ENCODE results near the gene ITPRIPL2. TPM values are rescaled to one million over a fixed set of nuclear protein-coding genes. Genes with fewer than 3 reads are reported as not detected.

The ITPRIPL2 gene
- total RNA-seq, 1 donor from 2014 or later, result 29.5 TPM

DNA sequence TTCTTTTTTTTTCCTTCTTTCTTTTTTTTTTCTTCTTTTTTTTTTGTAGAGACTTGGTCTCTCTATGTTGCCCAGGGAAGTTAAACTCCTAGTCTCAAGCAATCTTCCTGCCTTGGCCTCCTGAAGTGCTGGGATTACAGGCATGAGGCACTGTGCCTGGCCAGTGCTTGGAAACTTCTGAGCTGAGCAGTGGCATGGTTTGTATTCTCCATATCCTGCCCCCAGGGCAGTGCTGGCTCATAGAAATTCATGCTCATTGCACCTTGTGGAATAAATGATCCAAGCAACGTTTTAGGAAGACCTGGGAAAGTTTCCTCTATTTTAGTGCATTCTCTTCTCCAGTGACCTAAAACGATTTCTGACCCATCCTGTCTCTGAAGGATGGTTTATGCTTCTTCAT, 37.5 kb downstream of the ITPRIPL2 start:
- Mint-ChIP-seq H3K27me3 (peaks cover 6% of the 10 kb centered on the region), H3K27ac (no peak overlapping the region), H3K4me1 (ENCODE audit: unreplicated experiment) (no peaks in the 10 kb centered on the region), H3K36me3 (no peaks in the 10 kb centered on the region), H3K9me3 (no peaks in the 10 kb centered on the region), H3K4me3 (no peak overlapping the region)
- TF ChIP-seq, protein P1, sequence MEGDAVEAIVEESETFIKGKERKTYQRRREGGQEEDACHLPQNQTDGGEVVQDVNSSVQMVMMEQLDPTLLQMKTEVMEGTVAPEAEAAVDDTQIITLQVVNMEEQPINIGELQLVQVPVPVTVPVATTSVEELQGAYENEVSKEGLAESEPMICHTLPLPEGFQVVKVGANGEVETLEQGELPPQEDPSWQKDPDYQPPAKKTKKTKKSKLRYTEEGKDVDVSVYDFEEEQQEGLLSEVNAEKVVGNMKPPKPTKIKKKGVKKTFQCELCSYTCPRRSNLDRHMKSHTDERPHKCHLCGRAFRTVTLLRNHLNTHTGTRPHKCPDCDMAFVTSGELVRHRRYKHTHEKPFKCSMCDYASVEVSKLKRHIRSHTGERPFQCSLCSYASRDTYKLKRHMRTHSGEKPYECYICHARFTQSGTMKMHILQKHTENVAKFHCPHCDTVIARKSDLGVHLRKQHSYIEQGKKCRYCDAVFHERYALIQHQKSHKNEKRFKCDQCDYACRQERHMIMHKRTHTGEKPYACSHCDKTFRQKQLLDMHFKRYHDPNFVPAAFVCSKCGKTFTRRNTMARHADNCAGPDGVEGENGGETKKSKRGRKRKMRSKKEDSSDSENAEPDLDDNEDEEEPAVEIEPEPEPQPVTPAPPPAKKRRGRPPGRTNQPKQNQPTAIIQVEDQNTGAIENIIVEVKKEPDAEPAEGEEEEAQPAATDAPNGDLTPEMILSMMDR (conservative IDR thresholded peaks at IDR 0.05), result no peak
- DNase-seq (ENCODE audit: extremely low spot score, unreplicated experiment), result no peak

DNA sequence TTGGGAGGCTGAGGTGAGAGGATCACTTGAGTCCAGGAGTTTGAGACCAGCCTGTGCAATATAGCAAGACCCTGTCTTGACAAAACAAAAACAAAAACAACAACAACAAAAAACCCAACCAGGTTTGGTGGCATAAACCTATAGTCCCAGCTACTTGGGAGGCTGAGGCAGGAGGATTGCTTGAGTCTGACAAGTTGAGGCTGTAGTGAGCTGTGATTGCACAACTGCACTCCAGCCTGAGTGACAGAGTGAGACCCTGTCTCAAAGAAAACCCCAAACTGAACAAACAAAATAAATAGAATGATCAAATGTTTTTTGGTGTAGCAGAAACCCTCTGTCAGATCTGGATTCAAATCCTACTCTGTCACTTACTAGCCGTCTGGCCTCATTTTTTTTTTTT, 38.3 kb downstream of the ITPRIPL2 start:
- Mint-ChIP-seq H3K9me3 (no peaks in the 10 kb centered on the region), H3K4me3 (no peak overlapping the region), H3K4me1 (ENCODE audit: unreplicated experiment) (no peaks in the 10 kb centered on the region), H3K36me3 (no peaks in the 10 kb centered on the region), H3K27ac (no peak overlapping the region), H3K27me3 (peaks cover 4% of the 10 kb centered on the region)
- TF ChIP-seq, protein P1 (conservative IDR thresholded peaks at IDR 0.05), result no peak
- DNase-seq (ENCODE audit: extremely low spot score, unreplicated experiment), result no peak

DNA sequence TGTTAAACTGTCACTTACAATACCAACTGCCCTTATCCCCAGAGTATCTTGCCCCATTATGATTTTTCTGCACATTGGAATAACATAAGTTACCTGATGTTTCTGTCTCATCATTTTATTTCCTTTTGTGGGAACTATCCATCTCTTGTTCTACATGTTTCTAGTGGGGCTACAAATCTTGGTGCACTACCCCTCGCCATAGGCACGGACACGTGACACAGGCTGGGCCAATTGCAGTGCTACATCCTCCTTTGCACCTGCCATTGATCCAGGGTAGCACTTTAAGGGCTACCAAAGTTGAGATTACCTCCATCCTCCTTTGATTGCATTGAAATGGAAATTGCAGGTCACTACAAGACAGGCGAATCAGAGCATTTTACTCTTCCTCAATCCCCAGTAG, 40.1 kb downstream of the ITPRIPL2 start:
- H3K4me3 Mint-ChIP-seq, result no peak overlapping the region
- peaks cover 8% of the 10 kb centered on the region for H3K27me3 Mint-ChIP-seq
- no peaks in the 10 kb centered on the region for H3K9me3 Mint-ChIP-seq
- TF ChIP-seq, protein P1 (conservative IDR thresholded peaks at IDR 0.05), result no peak
- DNase-seq (ENCODE audit: extremely low spot score, unreplicated experiment), result no peak
- H3K4me1 Mint-ChIP-seq (ENCODE audit: unreplicated experiment), result no peaks in the 10 kb centered on the region
- no peak overlapping the region for H3K27ac Mint-ChIP-seq
- no peaks in the 10 kb centered on the region for H3K36me3 Mint-ChIP-seq

DNA sequence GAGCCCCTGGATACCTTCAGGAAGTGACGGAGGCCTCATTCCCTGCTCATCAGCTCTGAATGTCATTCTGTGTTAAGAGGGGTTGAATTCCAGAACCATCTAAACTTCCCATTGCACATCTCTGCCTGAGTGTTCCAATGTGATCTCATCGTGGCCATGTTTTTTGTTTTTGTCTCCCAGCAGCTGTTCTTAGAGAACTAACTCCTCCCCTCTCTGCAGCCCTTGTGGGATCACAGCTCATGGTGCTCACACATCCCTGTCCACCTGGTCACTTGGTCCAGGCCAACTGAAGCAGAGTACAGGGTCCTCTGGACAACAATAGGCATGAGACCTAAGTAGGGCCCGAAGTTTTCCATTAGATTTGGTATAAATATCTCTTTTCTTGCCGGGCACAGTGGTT, 48.3 kb downstream of the ITPRIPL2 start:
- Mint-ChIP-seq H3K4me3 (no peak overlapping the region), H3K36me3 (no peaks in the 10 kb centered on the region), H3K27ac (no peak overlapping the region), H3K4me1 (ENCODE audit: unreplicated experiment) (no peaks in the 10 kb centered on the region), H3K27me3 (peaks cover 18% of the 10 kb centered on the region), H3K9me3 (peaks cover 5% of the 10 kb centered on the region)
- no peak for DNase-seq (ENCODE audit: extremely low spot score, unreplicated experiment)
- TF ChIP-seq, protein P1 (conservative IDR thresholded peaks at IDR 0.05), result no peak

DNA sequence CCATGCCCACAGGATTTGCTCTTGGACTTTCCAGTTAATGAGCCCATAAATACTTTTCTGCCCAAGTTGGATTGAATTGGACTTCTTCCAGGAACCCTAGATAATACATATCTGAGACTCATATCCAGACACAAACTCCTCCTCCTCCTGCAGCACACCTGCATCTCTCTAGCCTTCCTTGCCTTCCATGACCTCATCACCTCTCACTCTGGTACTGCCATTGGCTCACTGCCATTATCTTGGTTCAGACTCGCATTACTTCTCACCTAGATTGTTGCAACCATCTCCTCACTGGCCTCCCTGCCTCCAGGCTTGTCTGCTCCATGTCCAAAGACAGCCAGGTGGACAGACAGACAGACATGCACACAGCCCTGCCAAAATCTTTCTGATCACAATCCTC, 49.5 kb downstream of the ITPRIPL2 start:
- TF ChIP-seq, protein P1 (conservative IDR thresholded peaks at IDR 0.05), result no peak
- H3K4me3 Mint-ChIP-seq, result no peak overlapping the region
- H3K9me3 Mint-ChIP-seq, result peaks cover 5% of the 10 kb centered on the region
- no peak for DNase-seq (ENCODE audit: extremely low spot score, unreplicated experiment)
- no peak overlapping the region for H3K27ac Mint-ChIP-seq
- H3K27me3 Mint-ChIP-seq, result peaks cover 14% of the 10 kb centered on the region
- no peaks in the 10 kb centered on the region for H3K36me3 Mint-ChIP-seq
- H3K4me1 Mint-ChIP-seq (ENCODE audit: unreplicated experiment), result no peaks in the 10 kb centered on the region

DNA sequence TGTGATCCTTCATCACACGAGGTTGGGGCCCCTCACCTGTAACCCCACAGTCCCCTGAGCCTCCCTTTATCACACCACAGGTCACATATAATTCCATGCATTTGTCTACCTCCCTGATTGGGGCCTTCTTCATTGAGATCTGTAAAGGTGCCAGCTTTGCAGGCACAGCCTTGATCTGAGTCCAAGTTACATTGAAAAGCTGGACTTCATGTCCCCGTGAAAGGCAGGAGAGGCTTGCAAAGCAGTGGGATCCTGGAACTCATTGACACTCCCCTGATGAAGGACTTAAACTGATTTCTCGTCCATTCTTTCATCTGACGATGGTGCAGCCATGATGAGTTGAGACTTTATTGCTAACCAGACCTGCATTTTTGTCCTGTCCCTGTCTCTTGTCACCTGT, 50.5 kb downstream of the ITPRIPL2 start:
- Mint-ChIP-seq H3K27ac (peak overlapping the region; percentile 96), H3K4me1 (ENCODE audit: unreplicated experiment) (peaks cover under 1% of the 10 kb centered on the region)
- TF ChIP-seq, protein P1 (conservative IDR thresholded peaks at IDR 0.05), result no peak

More for the DNA sequence above, 50.5 kb downstream of the ITPRIPL2 start:
- Mint-ChIP-seq H3K27me3 (peaks cover 15% of the 10 kb centered on the region), H3K36me3 (no peaks in the 10 kb centered on the region), H3K9me3 (peaks cover 5% of the 10 kb centered on the region), H3K4me3 (no peak overlapping the region)
- no peak for DNase-seq (ENCODE audit: extremely low spot score, unreplicated experiment)
